ENCODE measurements around the gene APOL3. TPM values are rescaled to one million over a fixed set of nuclear protein-coding genes. Genes with fewer than 3 reads are reported as not detected.

The APOL3 gene
- total and polyA plus RNA-seq, 2 of the 13 experiments (the other 11 are each of a cell fraction or from before 2014, with no cell fraction given) = 3.8 to 5.4 TPM

DNA sequence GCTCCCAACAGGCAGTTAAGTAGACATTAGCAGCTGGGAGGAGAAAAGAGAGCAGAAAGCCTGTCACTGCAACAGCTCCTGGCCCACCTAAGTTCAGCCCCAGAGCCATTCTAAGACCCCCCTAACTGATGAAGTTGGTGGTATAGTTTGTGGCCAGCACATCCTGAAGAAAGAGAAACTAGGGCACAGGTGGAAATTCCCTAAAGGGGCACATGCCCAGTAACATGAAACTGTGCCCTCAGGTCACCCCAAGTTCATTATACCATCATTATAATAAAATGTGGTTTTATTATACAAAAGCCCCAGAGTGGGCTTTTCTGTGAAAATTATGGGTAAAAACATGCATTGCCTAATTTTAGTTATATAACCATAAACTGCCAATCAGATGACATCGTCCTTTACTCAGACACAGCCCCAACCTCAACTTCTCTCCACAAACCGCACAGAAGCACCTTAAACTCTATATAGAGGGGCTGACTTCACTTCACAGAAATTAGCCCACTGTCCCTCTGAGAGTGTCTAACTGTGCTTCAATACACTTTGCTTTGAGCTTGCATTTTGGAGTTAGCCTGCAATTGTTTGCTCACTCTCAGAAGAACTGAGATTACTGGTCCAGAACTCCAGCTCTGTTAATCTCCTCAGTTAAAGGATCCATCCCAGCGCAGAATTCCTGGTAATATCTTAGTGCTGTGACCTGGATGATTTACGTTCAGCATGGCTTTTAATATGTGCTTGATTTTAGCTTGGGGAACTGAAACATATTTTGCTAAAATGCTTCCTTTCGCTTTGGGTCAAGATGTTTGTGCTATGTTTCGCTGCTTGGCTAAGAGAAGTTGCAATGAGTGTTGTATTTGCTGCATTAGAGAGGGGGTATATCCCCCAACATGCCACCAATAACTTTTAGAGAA, 1.8 kb upstream of the APOL3 start:
- ATAC-seq = no peak
- no peak for DNase-seq (ENCODE audit: low spot score)
- no peak for FAIRE-seq
- POLR2A ChIA-PET = no interaction called here
- H3K4me2 ChIP-seq (ENCODE audit: low read depth, low read length) = no peak overlapping the region
- peaks cover 0 to 8% of the 10 kb centered on the region in 2 experiments; a peak in 1 of 5 replicates for H3K27me3 ChIP-seq (ENCODE audit: control insufficient read depth in 1 of 2, insufficient read depth in 2 of 2, low read length in 2 of 2)
- in situ Hi-C loops (cut with HindIII; ENCODE audit: extremely low pct_ligation_motif_present, low pct_unique_long_range_greater_than_20kb) = no loop called here
- peaks cover 51% of the 10 kb centered on the region for H3K4me1 ChIP-seq (ENCODE audit: insufficient read depth, low read length)
- H2AFZ ChIP-seq (ENCODE audit: low read length) = no peak overlapping the region
- H3K79me2 ChIP-seq (ENCODE audit: insufficient read depth, low read length) = no peaks in the 10 kb centered on the region
- CTCF ChIA-PET (ENCODE audit: low intra/inter-chr PET ratio, low total read pairs) = no interaction called here
- no peak overlapping the region for H3K27ac ChIP-seq (ENCODE audit: extremely low read length, insufficient read depth, low read length)
- H3K36me3 ChIP-seq (replicated peaks in 1 of 2; ENCODE audit: control insufficient read depth in 1 of 2, insufficient read depth in 2 of 2, low read length in 2 of 2) = no peaks in the 10 kb centered on the region
- no peak overlapping the region for H3K4me3 ChIP-seq (replicated peaks in 1 of 3; ENCODE audit: insufficient read depth in 1 of 3, low read depth in 2 of 3, low read length in 3 of 3)
- no peak overlapping the region for H3K9ac ChIP-seq (ENCODE audit: insufficient read depth, low read depth, low read length)
- H4K20me1 ChIP-seq (ENCODE audit: insufficient read depth, low read length) = no peaks in the 10 kb centered on the region
- WGBS (ENCODE audit: low lambda C conversion rate) = 43% methylated on average over 6 of the region's 6 CpGs
- H3K9me3 ChIP-seq (ENCODE audit: low read length) = no peaks in the 10 kb centered on the region
- no TSS peak for BruUV-seq (replicated peaks)
- intact Hi-C loops (cut with micrococcal nuclease; ENCODE audit: unreplicated experiment) = no loop called here
- no peak for TF ChIP-seq U2AF1 (optimal IDR thresholded peaks at IDR 0.05; ENCODE audit: low read depth, low read length)
- TF ChIP-seq MEIS2 (CRISPR knock-in tag; IDR thresholded peaks at IDR 0.05) = no peak
- no peak for TF ChIP-seq DNMT3B (CRISPR knock-in tag; conservative IDR thresholded peaks at IDR 0.05)
- TF ChIP-seq ZKSCAN5 (CRISPR knock-in tag; IDR thresholded peaks at IDR 0.05) = no peak
- no peak for TF ChIP-seq PHF20 (CRISPR knock-in tag; IDR thresholded peaks at IDR 0.05)
- TF ChIP-seq SETDB1 (CRISPR knock-in tag; IDR thresholded peaks at IDR 0.05; ENCODE audit: borderline replicate concordance) = no peak
- TF ChIP-seq SOX13 (IDR thresholded peaks at IDR 0.05) = no peak
- no peak for TF ChIP-seq SOX13 (CRISPR knock-in tag; conservative IDR thresholded peaks at IDR 0.05 in 1 of 2, IDR thresholded peaks at IDR 0.05 in 1 of 2)
- TF ChIP-seq, protein P1, sequence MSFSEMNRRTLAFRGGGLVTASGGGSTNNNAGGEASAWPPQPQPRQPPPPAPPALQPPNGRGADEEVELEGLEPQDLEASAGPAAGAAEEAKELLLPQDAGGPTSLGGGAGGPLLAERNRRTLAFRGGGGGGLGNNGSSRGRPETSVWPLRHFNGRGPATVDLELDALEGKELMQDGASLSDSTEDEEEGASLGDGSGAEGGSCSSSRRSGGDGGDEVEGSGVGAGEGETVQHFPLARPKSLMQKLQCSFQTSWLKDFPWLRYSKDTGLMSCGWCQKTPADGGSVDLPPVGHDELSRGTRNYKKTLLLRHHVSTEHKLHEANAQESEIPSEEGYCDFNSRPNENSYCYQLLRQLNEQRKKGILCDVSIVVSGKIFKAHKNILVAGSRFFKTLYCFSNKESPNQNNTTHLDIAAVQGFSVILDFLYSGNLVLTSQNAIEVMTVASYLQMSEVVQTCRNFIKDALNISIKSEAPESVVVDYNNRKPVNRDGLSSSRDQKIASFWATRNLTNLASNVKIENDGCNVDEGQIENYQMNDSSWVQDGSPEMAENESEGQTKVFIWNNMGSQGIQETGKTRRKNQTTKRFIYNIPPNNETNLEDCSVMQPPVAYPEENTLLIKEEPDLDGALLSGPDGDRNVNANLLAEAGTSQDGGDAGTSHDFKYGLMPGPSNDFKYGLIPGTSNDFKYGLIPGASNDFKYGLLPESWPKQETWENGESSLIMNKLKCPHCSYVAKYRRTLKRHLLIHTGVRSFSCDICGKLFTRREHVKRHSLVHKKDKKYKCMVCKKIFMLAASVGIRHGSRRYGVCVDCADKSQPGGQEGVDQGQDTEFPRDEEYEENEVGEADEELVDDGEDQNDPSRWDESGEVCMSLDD (CRISPR knock-in tag; IDR thresholded peaks at IDR 0.05; ENCODE audit: borderline replicate concordance) = no peak
- TF ChIP-seq NR3C1 (CRISPR knock-in tag; IDR thresholded peaks at IDR 0.05) = no peak
- TF ChIP-seq, protein P2, sequence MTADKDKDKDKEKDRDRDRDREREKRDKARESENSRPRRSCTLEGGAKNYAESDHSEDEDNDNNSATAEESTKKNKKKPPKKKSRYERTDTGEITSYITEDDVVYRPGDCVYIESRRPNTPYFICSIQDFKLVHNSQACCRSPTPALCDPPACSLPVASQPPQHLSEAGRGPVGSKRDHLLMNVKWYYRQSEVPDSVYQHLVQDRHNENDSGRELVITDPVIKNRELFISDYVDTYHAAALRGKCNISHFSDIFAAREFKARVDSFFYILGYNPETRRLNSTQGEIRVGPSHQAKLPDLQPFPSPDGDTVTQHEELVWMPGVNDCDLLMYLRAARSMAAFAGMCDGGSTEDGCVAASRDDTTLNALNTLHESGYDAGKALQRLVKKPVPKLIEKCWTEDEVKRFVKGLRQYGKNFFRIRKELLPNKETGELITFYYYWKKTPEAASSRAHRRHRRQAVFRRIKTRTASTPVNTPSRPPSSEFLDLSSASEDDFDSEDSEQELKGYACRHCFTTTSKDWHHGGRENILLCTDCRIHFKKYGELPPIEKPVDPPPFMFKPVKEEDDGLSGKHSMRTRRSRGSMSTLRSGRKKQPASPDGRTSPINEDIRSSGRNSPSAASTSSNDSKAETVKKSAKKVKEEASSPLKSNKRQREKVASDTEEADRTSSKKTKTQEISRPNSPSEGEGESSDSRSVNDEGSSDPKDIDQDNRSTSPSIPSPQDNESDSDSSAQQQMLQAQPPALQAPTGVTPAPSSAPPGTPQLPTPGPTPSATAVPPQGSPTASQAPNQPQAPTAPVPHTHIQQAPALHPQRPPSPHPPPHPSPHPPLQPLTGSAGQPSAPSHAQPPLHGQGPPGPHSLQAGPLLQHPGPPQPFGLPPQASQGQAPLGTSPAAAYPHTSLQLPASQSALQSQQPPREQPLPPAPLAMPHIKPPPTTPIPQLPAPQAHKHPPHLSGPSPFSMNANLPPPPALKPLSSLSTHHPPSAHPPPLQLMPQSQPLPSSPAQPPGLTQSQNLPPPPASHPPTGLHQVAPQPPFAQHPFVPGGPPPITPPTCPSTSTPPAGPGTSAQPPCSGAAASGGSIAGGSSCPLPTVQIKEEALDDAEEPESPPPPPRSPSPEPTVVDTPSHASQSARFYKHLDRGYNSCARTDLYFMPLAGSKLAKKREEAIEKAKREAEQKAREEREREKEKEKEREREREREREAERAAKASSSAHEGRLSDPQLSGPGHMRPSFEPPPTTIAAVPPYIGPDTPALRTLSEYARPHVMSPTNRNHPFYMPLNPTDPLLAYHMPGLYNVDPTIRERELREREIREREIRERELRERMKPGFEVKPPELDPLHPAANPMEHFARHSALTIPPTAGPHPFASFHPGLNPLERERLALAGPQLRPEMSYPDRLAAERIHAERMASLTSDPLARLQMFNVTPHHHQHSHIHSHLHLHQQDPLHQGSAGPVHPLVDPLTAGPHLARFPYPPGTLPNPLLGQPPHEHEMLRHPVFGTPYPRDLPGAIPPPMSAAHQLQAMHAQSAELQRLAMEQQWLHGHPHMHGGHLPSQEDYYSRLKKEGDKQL (CRISPR knock-in tag; IDR thresholded peaks at IDR 0.05; ENCODE audit: low read depth) = no peak
- TF ChIP-seq, protein P3, sequence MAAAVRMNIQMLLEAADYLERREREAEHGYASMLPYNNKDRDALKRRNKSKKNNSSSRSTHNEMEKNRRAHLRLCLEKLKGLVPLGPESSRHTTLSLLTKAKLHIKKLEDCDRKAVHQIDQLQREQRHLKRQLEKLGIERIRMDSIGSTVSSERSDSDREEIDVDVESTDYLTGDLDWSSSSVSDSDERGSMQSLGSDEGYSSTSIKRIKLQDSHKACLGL (CRISPR knock-in tag; IDR thresholded peaks at IDR 0.05) = no peak
- no peak for TF ChIP-seq HOXD1 (CRISPR knock-in tag; IDR thresholded peaks at IDR 0.05)
- no peak for TF ChIP-seq NPAS2 (CRISPR knock-in tag; IDR thresholded peaks at IDR 0.05; ENCODE audit: borderline replicate concordance)
- TF ChIP-seq FLYWCH1 (CRISPR knock-in tag; IDR thresholded peaks at IDR 0.05) = no peak
- TF ChIP-seq SP4 (CRISPR knock-in tag; IDR thresholded peaks at IDR 0.05) = no peak
- no peak for TF ChIP-seq PHF8 (CRISPR knock-in tag; IDR thresholded peaks at IDR 0.05)

All from HepG2 (cell line).